ENCODE data around the gene ATXN1L.
"Not testable (repeated sequence)": the region's sequence is repeated elsewhere in the genome, so short reads cannot be mapped to it uniquely, and the experiment has no call there.

DNA sequence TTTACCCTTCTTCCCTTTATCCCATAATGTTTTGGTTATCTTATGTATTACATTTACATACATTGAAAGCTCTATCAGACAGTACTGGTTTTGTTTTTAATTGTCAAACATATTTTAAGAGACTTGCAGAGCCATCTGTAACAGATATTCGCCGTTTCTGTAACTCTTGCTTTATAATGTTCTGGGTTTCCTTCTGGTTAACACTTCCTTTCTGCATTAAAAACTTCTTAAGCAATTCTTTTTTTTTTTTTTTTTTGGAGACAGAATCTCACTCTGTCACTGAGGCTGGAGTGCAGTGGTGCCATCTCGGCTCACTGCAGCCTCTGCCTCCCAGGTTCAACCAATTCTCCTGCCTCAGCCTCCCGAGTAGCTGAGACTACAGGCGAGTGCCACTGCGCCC lies 60.0 kb downstream of the ATXN1L start:
- TF ChIP-seq, protein P1, sequence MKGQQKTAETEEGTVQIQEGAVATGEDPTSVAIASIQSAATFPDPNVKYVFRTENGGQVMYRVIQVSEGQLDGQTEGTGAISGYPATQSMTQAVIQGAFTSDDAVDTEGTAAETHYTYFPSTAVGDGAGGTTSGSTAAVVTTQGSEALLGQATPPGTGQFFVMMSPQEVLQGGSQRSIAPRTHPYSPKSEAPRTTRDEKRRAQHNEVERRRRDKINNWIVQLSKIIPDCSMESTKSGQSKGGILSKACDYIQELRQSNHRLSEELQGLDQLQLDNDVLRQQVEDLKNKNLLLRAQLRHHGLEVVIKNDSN (IDR thresholded peaks at IDR 0.05; ENCODE audit: borderline replicate concordance, low read depth), result not testable (repeated sequence)
- not testable (repeated sequence) for TF ChIP-seq POLR2AphosphoS5 (IDR thresholded peaks at IDR 0.05; ENCODE audit: low read depth, low read length); FOXJ3 (CRISPR knock-in tag; IDR thresholded peaks at IDR 0.05); GABPA (IDR thresholded peaks at IDR 0.05; ENCODE audit: low read depth); JUND (IDR thresholded peaks at IDR 0.05); TAF1 (IDR thresholded peaks at IDR 0.05; ENCODE audit: borderline replicate concordance, low read depth, low read length); FOSL2 (IDR thresholded peaks at IDR 0.05; ENCODE audit: borderline replicate concordance, low read depth); CTCF (IDR thresholded peaks at IDR 0.05); CHD2 (IDR thresholded peaks at IDR 0.05; ENCODE audit: low read length, partially characterized antibody); TEAD4 (IDR thresholded peaks at IDR 0.05; ENCODE audit: borderline replicate concordance, insufficient read depth); SIN3A (IDR thresholded peaks at IDR 0.05; ENCODE audit: borderline replicate concordance, low read depth, low read length); MXI1 (IDR thresholded peaks at IDR 0.05; ENCODE audit: low read depth, low read length)
- TF ChIP-seq, protein P2, sequence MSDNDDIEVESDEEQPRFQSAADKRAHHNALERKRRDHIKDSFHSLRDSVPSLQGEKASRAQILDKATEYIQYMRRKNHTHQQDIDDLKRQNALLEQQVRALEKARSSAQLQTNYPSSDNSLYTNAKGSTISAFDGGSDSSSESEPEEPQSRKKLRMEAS (IDR thresholded peaks at IDR 0.05; ENCODE audit: low read depth), result not testable (repeated sequence)

Measured in SK-N-SH (cell line).